Thymus (tissue), 11 donors: ENCODE results near the gene IDNK. TPM values are rescaled to one million over a fixed set of nuclear protein-coding genes. Genes with fewer than 3 reads are reported as not detected.

Experiments used
- DNase-seq, 9 donors: peaks; one replicate each; pipeline ENCODE4 v3.0.0-alpha.2; 2013; ENCODE audit warnings: low spot score in 9 of 9, low read depth in 6 of 9, missing footprints in 1 of 9
- H3K27ac ChIP-seq, 2 donors: one replicate each; pipeline ENCODE4 v1.5.1; 2013; ENCODE audit warnings: control low read depth in 1 of 2, low read depth in 1 of 2, low read length in 1 of 2, mild to moderate bottlenecking in 1 of 2, moderate library complexity in 1 of 2
- H3K27me3 ChIP-seq, 2 donors: one replicate each; pipeline ENCODE4 v1.5.1; 2013; ENCODE audit warnings: low read length in 1 of 2; ENCODE audit not compliant: control insufficient read depth in 2 of 2, insufficient read depth in 1 of 2
- H3K36me3 ChIP-seq, 2 donors: one replicate each; pipeline ENCODE4 v1.5.1; 2013; ENCODE audit warnings: low read length in 1 of 2, mild to moderate bottlenecking in 1 of 2, moderate library complexity in 1 of 2; ENCODE audit not compliant: control insufficient read depth in 2 of 2, insufficient read depth in 2 of 2
- H3K4me1 ChIP-seq, 2 donors: one replicate each; pipeline ENCODE4 v1.5.1; 2013; ENCODE audit warnings: low read length in 2 of 2; ENCODE audit not compliant: control insufficient read depth in 2 of 2, insufficient read depth in 2 of 2
- H3K4me3 ChIP-seq, 2 donors: one replicate each; pipeline ENCODE4 v1.5.1; 2013; ENCODE audit warnings: low read length in 2 of 2, control low read depth in 1 of 2, mild to moderate bottlenecking in 1 of 2
- H3K9me3 ChIP-seq, 2 donors: one replicate each; pipeline ENCODE4 v1.5.1; 2013; ENCODE audit warnings: low read length in 1 of 2, mild to moderate bottlenecking in 1 of 2; ENCODE audit not compliant: control insufficient read depth in 2 of 2, insufficient read depth in 1 of 2
- WGBS: extraction: QIAGEN DNeasy Blood & Tissue Kit; methylation state at CpG from one replicate; pipeline ENCODE4 v1.1.7; 2013; 5-methylcytosine and 5-hydroxymethylcytosine counted together
- polyA plus RNA-seq: library from polyadenylated mRNA; stranded (reverse); fragments of 200-250 nt; gene quantifications from one replicate; pipeline ENCODE4 v1.2.3, GENCODE V29; 2013
- total RNA-seq: library from RNA; stranded (reverse); fragments of 120-200 nt; gene quantifications from one replicate; pipeline ENCODE4 v1.2.4, GENCODE V29; 2013
- donor health status: healthy.

Gene IDNK
- total and polyA plus RNA-seq, 2 donors: 19.2 to 35.0 TPM

- Histone ChIP-seq H3K27ac (no peak overlapping the region), H3K4me1 (peaks cover 7 to 36% of the 10 kb centered on the region in 2 donors), H3K36me3 (peaks cover 7 to 24% of the 10 kb centered on the region in 2 donors), H3K9me3 (no peaks in the 10 kb centered on the region), H3K27me3 (no peaks in the 10 kb centered on the region), H3K4me3 (no peak overlapping the region)
- WGBS: 96% methylated on average over 8 of the region's 8 CpGs
- no peak for DNase-seq
These were observed 23.7 kb downstream of the IDNK start for GRCh38 chr9:83646500-83647239.

- Histone ChIP-seq H3K9me3 (no peaks in the 10 kb centered on the region), H3K27me3 (no peaks in the 10 kb centered on the region), H3K36me3 (peaks cover 7 to 25% of the 10 kb centered on the region in 2 donors), H3K4me1 (peaks cover 7 to 23% of the 10 kb centered on the region in 2 donors), H3K4me3 (no peak overlapping the region), H3K27ac (no peak overlapping the region)
- peak in 7 of 9 donors; percentile 66 to 86 (median 77) for DNase-seq
- WGBS: 49% methylated on average over 8 of the region's 8 CpGs
These were observed 26.1 kb downstream of the IDNK start for GRCh38 chr9:83649080-83649479.

DNA sequence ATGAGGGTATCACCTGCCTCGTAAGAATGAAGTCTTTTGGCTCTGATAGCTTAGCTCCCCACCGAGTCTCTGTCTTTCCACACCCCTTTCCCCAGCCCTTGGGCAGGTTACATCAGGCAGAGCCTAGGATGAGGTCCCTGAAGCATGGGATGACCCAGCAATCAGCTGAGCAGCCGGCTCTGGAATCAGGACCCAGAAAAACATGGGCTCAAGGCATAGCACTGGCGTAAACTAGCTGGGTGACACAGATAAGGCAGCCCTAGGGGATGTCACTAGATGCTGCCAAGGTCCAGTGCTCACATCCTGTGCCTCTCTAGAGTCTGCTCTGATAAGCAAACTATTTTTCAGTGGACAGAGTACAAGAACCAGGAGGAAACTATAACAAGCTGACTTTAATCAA lies 26.6 kb downstream of the IDNK start:
- Histone ChIP-seq H3K27me3 (no peaks in the 10 kb centered on the region), H3K9me3 (no peaks in the 10 kb centered on the region), H3K36me3 (peaks cover 7 to 22% of the 10 kb centered on the region in 2 donors), H3K4me3 (no peak overlapping the region), H3K27ac (peak overlapping the region in 1 of 2 donors; percentile 30), H3K4me1 (peaks cover 7 to 23% of the 10 kb centered on the region in 2 donors)
- no peak for DNase-seq
- 96% methylated on average over 4 of the region's 4 CpGs for WGBS

GRCh38 chr9:83651558-83651957 lies 28.6 kb downstream of the IDNK start:
- Histone ChIP-seq H3K4me3 (no peak overlapping the region), H3K4me1 (peaks cover 7 to 18% of the 10 kb centered on the region in 2 donors), H3K27ac (no peak overlapping the region), H3K36me3 (peaks cover 17 to 29% of the 10 kb centered on the region in 2 donors), H3K9me3 (no peaks in the 10 kb centered on the region), H3K27me3 (no peaks in the 10 kb centered on the region)
- WGBS: 98% methylated on average over 2 of the region's 2 CpGs
- no peak for DNase-seq

GRCh38 chr9:83652433-83652832 lies 29.5 kb downstream of the IDNK start:
- H3K27ac ChIP-seq: no peak overlapping the region
- 95% methylated on average over 1 of the region's 1 CpG for WGBS
- H3K4me1 ChIP-seq: peaks cover 3 to 11% of the 10 kb centered on the region in 2 donors
- H3K4me3 ChIP-seq: no peak overlapping the region
- no peak for DNase-seq
- H3K27me3 ChIP-seq: no peaks in the 10 kb centered on the region
- H3K36me3 ChIP-seq: peaks cover 24 to 34% of the 10 kb centered on the region in 2 donors
- no peaks in the 10 kb centered on the region for H3K9me3 ChIP-seq

GRCh38 chr9:83655433-83655832 lies 32.5 kb downstream of the IDNK start:
- H3K36me3 ChIP-seq: peaks cover 30 to 49% of the 10 kb centered on the region in 2 donors
- no peaks in the 10 kb centered on the region for H3K9me3 ChIP-seq
- H3K4me3 ChIP-seq: no peak overlapping the region
- no peaks in the 10 kb centered on the region for H3K4me1 ChIP-seq
- WGBS: 73% methylated on average over 1 of the region's 1 CpG
- H3K27ac ChIP-seq: no peak overlapping the region
- H3K27me3 ChIP-seq: no peaks in the 10 kb centered on the region
- no peak for DNase-seq

GRCh38 chr9:83656032-83656680 lies 33.2 kb downstream of the IDNK start:
- no peaks in the 10 kb centered on the region for H3K4me1 ChIP-seq
- no peak overlapping the region for H3K4me3 ChIP-seq
- DNase-seq: no peak
- WGBS: 98% methylated on average over 2 of the region's 2 CpGs
- H3K9me3 ChIP-seq: no peaks in the 10 kb centered on the region
- no peak overlapping the region for H3K27ac ChIP-seq
- no peaks in the 10 kb centered on the region for H3K27me3 ChIP-seq
- peaks cover 30 to 52% of the 10 kb centered on the region in 2 donors for H3K36me3 ChIP-seq

GRCh38 chr9:83656952-83657351 lies 34.0 kb downstream of the IDNK start:
- Histone ChIP-seq H3K27ac (no peak overlapping the region), H3K4me1 (no peaks in the 10 kb centered on the region), H3K4me3 (no peak overlapping the region), H3K9me3 (no peaks in the 10 kb centered on the region), H3K27me3 (no peaks in the 10 kb centered on the region), H3K36me3 (peaks cover 35 to 53% of the 10 kb centered on the region in 2 donors)
- DNase-seq: no peak
- 88% methylated on average over 6 of the region's 6 CpGs for WGBS

DNA sequence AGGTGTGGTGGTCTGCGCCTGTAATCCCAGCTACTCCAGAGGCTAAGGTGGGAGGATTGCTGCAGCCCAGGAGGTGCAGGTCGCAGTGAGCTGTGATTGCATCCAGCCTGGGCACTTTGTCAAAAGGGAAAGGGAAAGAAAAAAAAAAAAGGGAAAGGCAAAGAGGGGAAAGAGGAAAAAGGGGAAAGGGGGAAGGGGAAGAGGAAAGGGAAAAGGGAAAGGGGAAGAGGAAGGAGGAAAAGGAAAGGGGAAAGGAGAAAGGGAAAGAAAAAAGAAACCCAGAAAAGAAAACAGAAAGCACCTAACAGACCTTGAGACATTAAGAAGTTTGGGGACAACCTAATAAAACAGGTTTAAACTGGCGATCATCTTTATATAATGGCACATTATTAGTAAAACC lies 40.0 kb downstream of the IDNK start:
- H3K36me3 ChIP-seq: peaks cover 26 to 69% of the 10 kb centered on the region in 2 donors
- no peaks in the 10 kb centered on the region for H3K4me1 ChIP-seq
- WGBS: 97% methylated on average over 3 of the region's 3 CpGs
- no peak overlapping the region for H3K27ac ChIP-seq
- H3K4me3 ChIP-seq: no peak overlapping the region
- no peaks in the 10 kb centered on the region for H3K27me3 ChIP-seq
- H3K9me3 ChIP-seq: no peaks in the 10 kb centered on the region
- DNase-seq: no peak
